Osteocyte (in vitro differentiated cells): ENCODE data around the gene CLEC16A. TPM values are rescaled to one million over a fixed set of nuclear protein-coding genes. Genes with fewer than 3 reads are reported as not detected.
A peak's percentile ranks its signal among the peaks of the same experiment; 100 is the strongest.

ENCODE experiments used
- DNase-seq: peaks from one replicate; pipeline ENCODE4 v3.0.0; 2021; ENCODE audit warnings: mixed read lengths; ENCODE audit not compliant: unreplicated experiment; ENCODE audit errors: extremely low spot score
- H3K27ac Mint-ChIP-seq: one replicate; pipeline ENCODE4 v1.8.0; 2021; ENCODE audit warnings: mild to moderate bottlenecking, mixed read lengths; ENCODE audit not compliant: unreplicated experiment
- H3K27me3 Mint-ChIP-seq: one replicate; pipeline ENCODE4 v1.8.0; 2021; ENCODE audit warnings: mixed read lengths; ENCODE audit not compliant: unreplicated experiment
- H3K36me3 Mint-ChIP-seq: one replicate; pipeline ENCODE4 v1.8.0; 2021; ENCODE audit warnings: mixed read lengths; ENCODE audit not compliant: unreplicated experiment
- H3K4me1 Mint-ChIP-seq: one replicate; pipeline ENCODE4 v1.8.0; 2021; ENCODE audit warnings: mixed read lengths; ENCODE audit not compliant: unreplicated experiment
- H3K4me3 Mint-ChIP-seq: one replicate; pipeline ENCODE4 v1.8.0; 2021; ENCODE audit warnings: mild to moderate bottlenecking, moderate library complexity, mixed read lengths; ENCODE audit not compliant: unreplicated experiment
- H3K9me3 Mint-ChIP-seq: one replicate; pipeline ENCODE4 v1.8.0; 2021; ENCODE audit warnings: mixed read lengths; ENCODE audit not compliant: unreplicated experiment
- CTCF ChIP-seq: fragments of 200-600 bp; sonication (generic); IDR thresholded peaks from 2 replicates; pipeline ENCODE4 v1.5.0; 2021; ENCODE audit warnings: antibody characterized with exemption, mild to moderate bottlenecking, moderate library complexity
- total RNA-seq: library from RNA; stranded (reverse); gene quantifications from 2 replicates; pipeline ENCODE4 v1.2.1, GENCODE V29; 2021

The CLEC16A gene
- total RNA-seq, 1 donor from 2014 or later: 22.1 TPM

DNA sequence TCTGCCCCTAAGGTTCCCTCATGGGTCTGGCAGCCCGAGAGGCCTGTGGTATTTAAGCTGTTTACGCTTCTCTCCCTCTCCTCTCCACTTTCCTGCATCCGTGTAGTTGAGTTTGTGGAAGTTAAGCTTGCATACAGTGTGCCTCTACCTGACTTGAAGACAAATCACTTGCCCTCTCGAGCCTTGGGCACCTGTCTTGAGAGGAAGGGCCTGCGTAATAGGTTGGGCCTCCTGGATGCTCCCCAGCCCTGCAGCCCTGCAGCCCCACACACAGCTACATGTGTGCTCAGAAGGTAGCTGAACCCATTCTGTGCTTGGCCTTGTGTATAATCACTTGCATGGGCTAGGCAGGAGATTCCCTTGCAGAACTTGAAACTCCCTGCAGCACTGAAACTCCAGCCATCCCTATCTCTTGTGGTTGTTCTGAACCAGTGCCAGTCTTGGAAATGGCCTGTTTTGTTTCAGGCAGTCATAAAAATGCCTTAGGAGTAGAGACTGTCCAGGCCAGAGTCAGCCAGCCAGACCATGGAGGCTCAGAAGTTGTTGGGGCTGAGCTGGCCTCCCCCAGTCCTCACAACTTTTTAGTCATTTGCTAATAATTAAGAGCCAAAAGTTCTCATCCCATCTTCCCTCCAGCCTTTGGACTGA is 134.6 kb downstream of the CLEC16A start:
- Mint-ChIP-seq H3K4me3 (no peak overlapping the region), H3K36me3 (peaks cover 13% of the 10 kb centered on the region), H3K27me3 (no peaks in the 10 kb centered on the region), H3K27ac (peak overlapping the region; percentile 88), H3K9me3 (no peaks in the 10 kb centered on the region), H3K4me1 (peaks cover 77% of the 10 kb centered on the region)
- no peak for TF ChIP-seq CTCF
- DNase-seq: no peak

- peaks cover 78% of the 10 kb centered on the region for H3K4me1 Mint-ChIP-seq
- H3K4me3 Mint-ChIP-seq: no peak overlapping the region
- no peak for TF ChIP-seq CTCF
- no peak for DNase-seq
- H3K9me3 Mint-ChIP-seq: no peaks in the 10 kb centered on the region
- H3K27ac Mint-ChIP-seq: peak overlapping the region; percentile 88
- no peaks in the 10 kb centered on the region for H3K27me3 Mint-ChIP-seq
- peaks cover 10% of the 10 kb centered on the region for H3K36me3 Mint-ChIP-seq
These were observed 135.4 kb downstream of the CLEC16A start for GRCh38 chr16:11079652-11080187.

DNA sequence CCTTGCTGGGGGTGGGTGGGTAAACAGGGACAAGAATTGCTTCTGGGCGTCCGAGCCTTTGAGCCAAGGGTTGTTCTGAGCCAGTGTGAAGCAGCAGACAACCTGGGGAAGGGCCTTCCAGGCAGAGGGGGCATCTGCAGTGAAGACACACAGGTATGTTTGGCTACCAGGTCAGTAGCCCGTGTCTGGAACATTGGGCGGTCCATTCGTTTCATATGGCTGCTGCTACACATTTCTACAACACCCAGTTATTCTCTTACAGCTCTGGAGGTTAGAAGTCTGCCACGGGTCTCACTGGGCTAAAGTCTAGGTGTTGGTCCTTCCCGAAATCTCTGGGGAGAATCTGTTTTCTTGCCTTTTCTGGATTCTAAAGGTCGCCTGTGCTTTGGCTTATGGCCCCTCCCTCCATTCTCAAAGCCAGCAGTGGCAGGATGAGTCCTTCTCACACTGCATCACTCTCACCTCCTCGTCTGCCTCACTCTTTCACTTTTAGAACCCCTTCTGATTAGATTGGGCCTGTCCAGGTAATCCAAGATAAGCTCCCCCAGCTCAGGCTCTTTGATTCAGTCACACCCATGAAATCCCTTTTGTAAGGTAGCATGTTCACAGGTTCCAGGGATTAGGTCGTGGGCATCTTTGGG is 136.1 kb downstream of the CLEC16A start:
- Mint-ChIP-seq H3K4me3 (no peak overlapping the region), H3K36me3 (peaks cover 10% of the 10 kb centered on the region), H3K27ac (peak overlapping the region; percentile 88), H3K27me3 (no peaks in the 10 kb centered on the region), H3K4me1 (peaks cover 85% of the 10 kb centered on the region), H3K9me3 (no peaks in the 10 kb centered on the region)
- DNase-seq: no peak
- TF ChIP-seq CTCF: no peak

GRCh38 chr16:11080999-11081630 is 136.8 kb downstream of the CLEC16A start:
- H3K4me1 Mint-ChIP-seq: peaks cover 91% of the 10 kb centered on the region

More at GRCh38 chr16:11080999-11081630, 136.8 kb downstream of the CLEC16A start:
- H3K9me3 Mint-ChIP-seq: no peaks in the 10 kb centered on the region
- H3K27ac Mint-ChIP-seq: peak overlapping the region; percentile 10
- no peak for DNase-seq
- no peak for TF ChIP-seq CTCF
- H3K27me3 Mint-ChIP-seq: no peaks in the 10 kb centered on the region
- peaks cover 10% of the 10 kb centered on the region for H3K36me3 Mint-ChIP-seq
- no peak overlapping the region for H3K4me3 Mint-ChIP-seq
